GM12878 (cell line): ENCODE data around the gene GRIK1. TPM values are rescaled to one million over a fixed set of nuclear protein-coding genes. Genes with fewer than 3 reads are reported as not detected.

Source experiments
- ATAC-seq: fragments of 200-7000 bp; cut with Tn5 transposase; 3 replicates; pipeline ENCODE4 v1.9.1; 2020; ENCODE audit warnings: mild to moderate bottlenecking, moderate library complexity
- BruUV-seq: library from RNA; stranded (reverse); fragments of 400-500 nt; replicated peaks from 2 replicates; lab custom pipeline; 2021; lab: Mats Ljungman, UMichigan
- CTCF ChIA-PET: fragments of 300-600 bp; sonication (Branson Sonifier 250); formaldehyde crosslinking; extraction: SDS; loops from one replicate; lab custom pipeline; 2021; ENCODE audit warnings: inconsistent platforms; lab: Yijun Ruan, JAX
- POLR2A ChIA-PET: fragments of 350-600 bp; formaldehyde crosslinking; extraction: SDS; loops from one replicate; lab custom pipeline; 2021; ENCODE audit warnings: inconsistent platforms; lab: Charles Lee
- RAD21 ChIA-PET: fragments of 300-600 bp; sonication (Branson Sonifier 250); formaldehyde crosslinking; loops from one replicate; lab custom pipeline; 2023; ENCODE audit warnings: antibody characterized with exemption; ENCODE audit not compliant: unreplicated experiment; lab: Charles Lee
- SMC1A ChIA-PET: fragments of 300-600 bp; sonication (Branson Sonifier 250); formaldehyde crosslinking; loops from one replicate; lab custom pipeline; 2023; ENCODE audit not compliant: unreplicated experiment, uncharacterized antibody; lab: Charles Lee
- DNase-seq: peaks from one replicate; pipeline ENCODE4 v3.0.0-alpha.2; 2011; ENCODE audit warnings: low read depth, low spot score
- FAIRE-seq: peaks from 3 replicates; lab custom pipeline; 2011; peaks lifted over from hg19 to GRCh38; lab: Jason Lieb, UNC
- H2AFZ ChIP-seq: 2 replicates; pipeline ENCODE4 v1.6.0; 2011; ENCODE audit warnings: low read depth, low read length, control low read depth; ENCODE audit not compliant: control insufficient read depth
- H3K27ac ChIP-seq: 2 replicates; pipeline ENCODE4 v1.5.1; 2011; ENCODE audit warnings: control low read depth; ENCODE audit not compliant: control insufficient read depth, insufficient read depth
- H3K27me3 ChIP-seq, 2 experiments: replicated peaks in 1 of 2; 2 replicates each; pipeline versions ENCODE4 v1.6.0 to v1.6.1; 2011; ENCODE audit warnings: low read length in 1 of 2; ENCODE audit not compliant: control insufficient read depth in 2 of 2, insufficient read depth in 2 of 2
- H3K36me3 ChIP-seq, 2 experiments: 2 replicates each; pipeline ENCODE4 v1.5.1; 2011; ENCODE audit warnings: low read length in 1 of 2; ENCODE audit not compliant: control insufficient read depth in 2 of 2, insufficient read depth in 2 of 2
- H3K4me1 ChIP-seq: 2 replicates; pipeline ENCODE4 v1.6.1; 2011; ENCODE audit warnings: mild to moderate bottlenecking, low read length, moderate library complexity, mixed read lengths; ENCODE audit not compliant: control insufficient read depth, insufficient read depth
- H3K4me2 ChIP-seq: 2 replicates; pipeline ENCODE4 v1.6.0; 2011; ENCODE audit warnings: control low read depth; ENCODE audit not compliant: control insufficient read depth, insufficient read depth
- H3K4me3 ChIP-seq: fragments of 200-600 bp; sonication (generic); 2 replicates; pipeline ENCODE4 v1.5.1; 2016
- H3K79me2 ChIP-seq: 2 replicates; pipeline ENCODE4 v1.6.0; 2011; ENCODE audit warnings: low read length; ENCODE audit not compliant: control insufficient read depth, insufficient read depth
- H3K9ac ChIP-seq: 2 replicates; pipeline ENCODE4 v1.8.0; 2011; ENCODE audit warnings: low read length, control low read depth, mixed read lengths; ENCODE audit not compliant: control insufficient read depth, insufficient read depth
- H3K9me3 ChIP-seq: replicated peaks from 3 replicates; pipeline ENCODE4 v1.5.1; 2011; ENCODE audit warnings: mild to moderate bottlenecking, low read length; ENCODE audit not compliant: control insufficient read depth, insufficient read depth
- H4K20me1 ChIP-seq: 2 replicates; pipeline ENCODE4 v1.6.0; 2011; ENCODE audit not compliant: control insufficient read depth, insufficient read depth
- ASH2L ChIP-seq: fragments of 300-600, 200-600 bp; sonication (generic); IDR thresholded peaks from 2 replicates; pipeline ENCODE4 v1.6.1; 2017; ENCODE audit warnings: low read depth, mild to moderate bottlenecking, borderline replicate concordance
- BCLAF1 ChIP-seq: fragments of 450-650 bp; IDR thresholded peaks from 2 replicates; pipeline ENCODE4 v1.6.1; 2017; ENCODE audit warnings: antibody characterized with exemption, mild to moderate bottlenecking, moderate library complexity
- BRCA1 ChIP-seq: IDR thresholded peaks from 2 replicates; pipeline ENCODE4 v1.6.1; 2011; ENCODE audit warnings: low read depth, low read length, improper control_type of control experiment
- CTCF ChIP-seq, 3 experiments: IDR thresholded peaks in 2 of 3; conservative IDR thresholded peaks in 1 of 3; 2 replicates each; pipeline ENCODE4 v1.5.1; 2011; ENCODE audit warnings: low read depth in 3 of 3, low read length in 3 of 3, mild to moderate bottlenecking in 3 of 3, control low read depth in 2 of 3, moderate library complexity in 2 of 3, inconsistent platforms in 1 of 3, mixed read lengths in 1 of 3; ENCODE audit not compliant: control insufficient read depth in 2 of 3, insufficient read depth in 1 of 3; ENCODE audit errors: extremely low read depth in 1 of 3
- ETV6 ChIP-seq, 2 experiments: fragments of 450-650 bp in 1 of 2; IDR thresholded peaks in 1 of 2; conservative IDR thresholded peaks in 1 of 2; 2 replicates each; pipeline ENCODE4 v1.6.1; 2014; ENCODE audit warnings: antibody characterized with exemption in 1 of 2, borderline replicate concordance in 1 of 2, low read depth in 1 of 2, mild to moderate bottlenecking in 1 of 2, moderate library complexity in 1 of 2
- FOXM1 ChIP-seq: IDR thresholded peaks from 2 replicates; pipeline ENCODE4 v1.6.1; 2012; ENCODE audit warnings: low read depth, mild to moderate bottlenecking, inconsistent platforms, low read length, moderate library complexity
- MEF2A ChIP-seq: IDR thresholded peaks from 2 replicates; pipeline ENCODE4 v1.6.1; 2011; ENCODE audit warnings: low read depth, mild to moderate bottlenecking, low read length, moderate library complexity; ENCODE audit not compliant: insufficient read depth
- NFXL1 ChIP-seq: fragments of 450-650 bp; IDR thresholded peaks from 2 replicates; pipeline ENCODE4 v1.6.1; 2017; ENCODE audit warnings: antibody characterized with exemption, mild to moderate bottlenecking, borderline replicate concordance
- POLR2AphosphoS2 ChIP-seq: IDR thresholded peaks from 2 replicates; pipeline ENCODE4 v1.6.1; 2011; ENCODE audit warnings: low read depth, mild to moderate bottlenecking, low read length, improper control_type of control experiment, moderate library complexity
- SUPT20H ChIP-seq: IDR thresholded peaks from 2 replicates; pipeline ENCODE4 v1.6.1; 2011; ENCODE audit warnings: low read depth, mild to moderate bottlenecking, low read length, moderate library complexity, borderline replicate concordance; ENCODE audit not compliant: control insufficient read depth
- TARDBP ChIP-seq: IDR thresholded peaks from 2 replicates; pipeline ENCODE4 v1.6.1; 2016; ENCODE audit warnings: borderline replicate concordance
- ZBTB33 ChIP-seq: fragments of 450-650 bp; IDR thresholded peaks from 2 replicates; pipeline ENCODE4 v1.6.1; 2017; ENCODE audit warnings: mild to moderate bottlenecking
- ZNF207 ChIP-seq: fragments of 450-650 bp; IDR thresholded peaks from 2 replicates; pipeline ENCODE4 v1.6.1; 2014; ENCODE audit warnings: antibody characterized with exemption, mild to moderate bottlenecking, borderline replicate concordance
- WGBS: methylation state at CpG from one replicate; pipeline ENCODE4 v1.1.6; 2016; ENCODE audit warnings: low lambda C conversion rate; ENCODE audit not compliant: insufficient replicate concordance, insufficient coverage; ENCODE audit errors: missing lambda C conversion rate; 5-methylcytosine and 5-hydroxymethylcytosine counted together
- in situ Hi-C: fragments of 300-500 bp; cut with MboI; formaldehyde crosslinking; loops from 9 replicates; pipeline ENCODE4 v1.14.3; 2018; ENCODE audit warnings: mixed read lengths
- intact Hi-C: fragments of 100-400 bp; cut with micrococcal nuclease; formaldehyde crosslinking; loops from one replicate; pipeline ENCODE4 v1.14.2; 2022; ENCODE audit not compliant: unreplicated experiment
- polyA plus RNA-seq, 11 experiments: library from polyadenylated mRNA; depleted of rRNA in 4 of 11; unstranded in 6 of 11; stranded (reverse) in 5 of 11; fragments of >200 nt; fragmentation: Nextera tagmentation in 4 of 11; fragmentation: Illumina TruSeq in 1 of 11; extraction: Ambion mirVana in 4 of 11; extraction: Trizol in 1 of 11; gene quantifications; 1 replicate in 1 of 11; 2 replicates in 10 of 11; pipeline versions ENCODE4 v1.2.1 to v1.2.3, GENCODE V29; 2011 to 2016; ENCODE audit warnings: inconsistent platforms in 2 of 11, missing spikeins in 2 of 11, low read depth in 1 of 11
- total RNA-seq, 4 experiments: library from RNA; depleted of rRNA in 3 of 4; stranded (reverse); fragments of >200 nt in 3 of 4; fragmentation: Illumina TruSeq in 1 of 4; extraction: Trizol in 1 of 4; gene quantifications; 2 replicates each; pipeline versions ENCODE4 v1.2.1 to v1.2.3, GENCODE V29; 2013 to 2021

The GRIK1 gene
- total and polyA plus RNA-seq, 10 of the 15 experiments (the other 5 are each of a cell fraction or from before 2014, with no cell fraction given), result 0.05 to 0.13 (median 0.09) TPM; not detected in 7

GRCh38 chr21:29973258-29973657, 33.5 kb upstream of the GRIK1 start:
- H3K4me1 ChIP-seq, result no peaks in the 10 kb centered on the region
- H3K9ac ChIP-seq, result no peak overlapping the region
- CTCF ChIA-PET, result interaction anchor here (0.6 kb wide), 1 partner anchor 35 kb away, joined by 4 read pairs; no protein-coding TSS in a partner anchor
- intact Hi-C loops, result no loop called here
- SMC1A ChIA-PET, result no interaction called here
- H3K4me2 ChIP-seq, result no peak overlapping the region
- RAD21 ChIA-PET, result no interaction called here
- no peaks in the 10 kb centered on the region for H3K79me2 ChIP-seq
- ATAC-seq (no peak), DNase-seq (no peak), FAIRE-seq (no peak)
- in situ Hi-C loops, result no loop called here
- no peaks in the 10 kb centered on the region for H3K27me3 ChIP-seq
- H3K9me3 ChIP-seq, result no peaks in the 10 kb centered on the region
- POLR2A ChIA-PET, result no interaction called here
- no peak overlapping the region for H3K27ac ChIP-seq
- H2AFZ ChIP-seq, result no peak overlapping the region
- WGBS, result 2% methylated on average over 3 of the region's 3 CpGs
- no TSS peak for BruUV-seq
- no peaks in the 10 kb centered on the region for H3K36me3 ChIP-seq
- H3K4me3 ChIP-seq, result no peak overlapping the region
- H4K20me1 ChIP-seq, result no peaks in the 10 kb centered on the region
- TF ChIP-seq ZBTB33 (no peak), ASH2L (no peak), POLR2AphosphoS2 (no peak), BCLAF1 (no peak), BRCA1 (no peak), ETV6 (conservative IDR thresholded peaks at IDR 0.05 in 1 of 2, IDR thresholded peaks at IDR 0.05 in 1 of 2; ENCODE audit: borderline replicate concordance in 1 of 2, low read depth in 1 of 2) (no peak), ZNF207 (no peak), TARDBP (no peak), FOXM1 (no peak), NFXL1 (no peak), CTCF (IDR thresholded peaks at IDR 0.05 in 2 of 3, conservative IDR thresholded peaks at IDR 0.05 in 1 of 3; ENCODE audit: control insufficient read depth in 2 of 3, extremely low read depth in 1 of 3, insufficient read depth in 1 of 3, low read depth in 3 of 3, low read length in 3 of 3) (no peak), SUPT20H (no peak), MEF2A (no peak)
